Parathyroid adenoma (tissue), 2 donors: ENCODE results near the gene KRTAP5-9.
A peak's percentile ranks its signal among the peaks of the same experiment; 100 is the strongest.
"Not testable (repeated sequence)": the region's sequence is repeated elsewhere in the genome, so short reads cannot be mapped to it uniquely, and the experiment has no call there.

Source experiments
- H2AFZ ChIP-seq: fragments of 300-600 bp; sonication (generic); one replicate; pipeline ENCODE4 v1.7.0; 2017; ENCODE audit warnings: antibody characterized with exemption, mild to moderate bottlenecking
- H3K27ac ChIP-seq: fragments of 300-600 bp; sonication (generic); one replicate; pipeline ENCODE4 v1.7.0; 2017
- H3K27me3 ChIP-seq: fragments of 300-600 bp; sonication (generic); one replicate; pipeline ENCODE4 v1.7.0; 2017; ENCODE audit warnings: low read length; ENCODE audit not compliant: control insufficient read depth, insufficient read depth
- H3K36me3 ChIP-seq: fragments of 300-600 bp; sonication (generic); one replicate; pipeline ENCODE4 v1.7.0; 2017; ENCODE audit warnings: low read length; ENCODE audit not compliant: control insufficient read depth, insufficient read depth
- H3K4me1 ChIP-seq: fragments of 300-600 bp; sonication (generic); one replicate; pipeline ENCODE4 v1.7.0; 2017; ENCODE audit warnings: control low read depth
- H3K4me2 ChIP-seq: fragments of 300-600 bp; sonication (generic); one replicate; pipeline ENCODE4 v1.7.0; 2017; ENCODE audit warnings: low read length
- H3K4me3 ChIP-seq: fragments of 300-600 bp; sonication (generic); one replicate; pipeline ENCODE4 v1.7.0; 2017; ENCODE audit warnings: low read depth, low read length
- H3K79me2 ChIP-seq: fragments of 300-600 bp; sonication (generic); one replicate; pipeline ENCODE4 v1.7.0; 2017; ENCODE audit warnings: control low read depth
- H3K9ac ChIP-seq: fragments of 300-600 bp; sonication (generic); one replicate; pipeline ENCODE4 v1.7.0; 2017; ENCODE audit warnings: mild to moderate bottlenecking
- H3K9me3 ChIP-seq: fragments of 300-600 bp; sonication (generic); one replicate; pipeline ENCODE4 v1.7.0; 2017; ENCODE audit warnings: low read length; ENCODE audit not compliant: control insufficient read depth
- CTCF ChIP-seq: fragments of 300-600 bp; sonication (generic); IDR thresholded peaks from one replicate; pipeline ENCODE4 v1.7.0; 2017; ENCODE audit warnings: antibody characterized with exemption, mild to moderate bottlenecking
- donor health status: primary hyperparathyroidism.

Gene KRTAP5-9

GRCh38 chr11:71565263-71565662 lies 17.0 kb downstream of the KRTAP5-9 start, which contains the start of gene KRTAP5-10:
TSS of gene KRTAP5-10 (plus strand) at chr11:71565563. CDS start at chr11:71565588, 25 bp downstream.
- Histone ChIP-seq H3K27me3 (no peaks in the 10 kb centered on the region), H3K4me1 (no peaks in the 10 kb centered on the region), H3K9me3 (no peaks in the 10 kb centered on the region), H2AFZ (peak within 1 kb of the TSS; percentile 38), H3K36me3 (no peaks in the 10 kb centered on the region), H3K79me2 (no peaks in the 10 kb centered on the region), H3K9ac (no peak within 1 kb of the TSS), H3K4me2 (no peak within 1 kb of the TSS), H3K27ac (peak within 1 kb of the TSS; percentile 2), H3K4me3 (no peak within 1 kb of the TSS)
- TF ChIP-seq CTCF: no peak

GRCh38 chr11:71566081-71566620 lies 17.9 kb downstream of the KRTAP5-9 start:
- H3K27me3 ChIP-seq: no peaks in the 10 kb centered on the region
- no peaks in the 10 kb centered on the region for H3K79me2 ChIP-seq
- H3K36me3 ChIP-seq: no peaks in the 10 kb centered on the region
- H3K4me1 ChIP-seq: no peaks in the 10 kb centered on the region
- H3K9ac ChIP-seq: no peak overlapping the region
- peak overlapping the region; percentile 38 for H2AFZ ChIP-seq
- H3K9me3 ChIP-seq: no peaks in the 10 kb centered on the region
- H3K4me3 ChIP-seq: no peak overlapping the region
- TF ChIP-seq CTCF: no peak
- peak overlapping the region; percentile 2 for H3K27ac ChIP-seq
- no peak overlapping the region for H3K4me2 ChIP-seq

GRCh38 chr11:71566626-71567599 lies 18.7 kb downstream of the KRTAP5-9 start:
- H3K27me3 ChIP-seq, H2AFZ ChIP-seq, H3K36me3 ChIP-seq, H3K79me2 ChIP-seq, H3K4me3 ChIP-seq, H3K4me2 ChIP-seq, H3K4me1 ChIP-seq, H3K9me3 ChIP-seq, H3K9ac ChIP-seq: not testable (repeated sequence)
- peak overlapping the region; percentile 2 for H3K27ac ChIP-seq

GRCh38 chr11:71567633-71568032 lies 19.4 kb downstream of the KRTAP5-9 start:
- H3K9ac ChIP-seq, H3K36me3 ChIP-seq, H2AFZ ChIP-seq, H3K4me3 ChIP-seq, H3K79me2 ChIP-seq, H3K27ac ChIP-seq, H3K9me3 ChIP-seq, H3K4me1 ChIP-seq, H3K4me2 ChIP-seq, H3K27me3 ChIP-seq: not testable (repeated sequence)

GRCh38 chr11:71568704-71569349 lies 20.6 kb downstream of the KRTAP5-9 start:
- Histone ChIP-seq H3K4me2 (no peak overlapping the region), H2AFZ (peak overlapping the region; percentile 46), H3K4me1 (no peaks in the 10 kb centered on the region), H3K27ac (peak overlapping the region; percentile 19), H3K36me3 (no peaks in the 10 kb centered on the region), H3K4me3 (no peak overlapping the region), H3K9me3 (no peaks in the 10 kb centered on the region), H3K9ac (no peak overlapping the region), H3K79me2 (no peaks in the 10 kb centered on the region), H3K27me3 (no peaks in the 10 kb centered on the region)
- no peak for TF ChIP-seq CTCF

GRCh38 chr11:71571101-71571850 lies 23.1 kb downstream of the KRTAP5-9 start:
- H3K4me3 ChIP-seq, H3K27ac ChIP-seq, H3K9me3 ChIP-seq, H3K79me2 ChIP-seq, H2AFZ ChIP-seq, H3K36me3 ChIP-seq, H3K27me3 ChIP-seq, H3K4me2 ChIP-seq, H3K4me1 ChIP-seq, H3K9ac ChIP-seq: not testable (repeated sequence)
